ENCODE results near the gene RAP1GAP2.
"Not testable (repeated sequence)": the region's sequence is repeated elsewhere in the genome, so short reads cannot be mapped to it uniquely, and the experiment has no call there.

RAP1GAP2 gene

DNA sequence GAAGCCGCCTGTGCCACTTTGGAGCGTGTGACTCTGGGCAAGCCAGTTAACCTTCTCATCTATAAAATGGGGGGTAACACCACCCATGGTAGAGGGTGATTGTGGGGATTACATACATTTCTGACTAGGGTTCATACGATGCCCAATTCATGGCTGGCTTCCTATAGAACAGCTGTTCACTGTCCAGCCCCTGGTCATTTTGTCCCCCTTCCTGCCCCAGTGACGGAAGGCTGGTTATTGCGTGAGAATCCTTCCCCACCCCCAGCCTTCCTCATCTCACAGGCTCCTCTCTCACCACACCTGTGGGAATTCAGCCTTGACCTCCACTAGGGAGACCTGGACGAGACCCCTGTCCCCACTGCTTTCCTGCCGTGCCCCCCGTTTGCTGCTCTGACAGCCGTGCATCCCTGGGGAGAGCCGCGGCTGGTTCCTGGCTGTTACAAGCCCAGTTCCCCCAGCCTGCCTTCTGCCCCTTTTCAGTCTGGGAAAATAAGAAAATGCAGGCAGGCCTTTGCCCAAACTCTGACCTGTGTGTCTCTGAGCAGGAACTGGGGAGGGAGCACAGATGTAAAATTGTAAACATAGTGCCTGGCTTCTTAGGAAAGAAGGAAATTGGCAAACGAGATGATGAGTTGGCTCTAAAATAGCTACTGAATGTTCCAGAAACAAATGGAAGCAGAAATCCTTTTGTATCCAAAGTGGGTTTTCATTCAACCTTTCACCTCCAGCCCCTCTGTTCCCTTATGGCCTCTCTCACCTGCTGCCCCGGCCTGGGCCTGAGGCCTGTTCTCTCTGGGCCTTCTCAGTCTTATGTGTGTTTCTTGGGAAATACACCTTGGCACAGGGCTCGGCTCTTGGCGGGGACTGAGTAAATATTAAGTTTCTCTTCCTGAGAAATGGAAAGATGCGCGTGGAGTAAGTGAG lies 199.9 kb downstream of the RAP1GAP2 start:
- no peak for DNase-seq (ENCODE audit: low read depth, low spot score)

DNA sequence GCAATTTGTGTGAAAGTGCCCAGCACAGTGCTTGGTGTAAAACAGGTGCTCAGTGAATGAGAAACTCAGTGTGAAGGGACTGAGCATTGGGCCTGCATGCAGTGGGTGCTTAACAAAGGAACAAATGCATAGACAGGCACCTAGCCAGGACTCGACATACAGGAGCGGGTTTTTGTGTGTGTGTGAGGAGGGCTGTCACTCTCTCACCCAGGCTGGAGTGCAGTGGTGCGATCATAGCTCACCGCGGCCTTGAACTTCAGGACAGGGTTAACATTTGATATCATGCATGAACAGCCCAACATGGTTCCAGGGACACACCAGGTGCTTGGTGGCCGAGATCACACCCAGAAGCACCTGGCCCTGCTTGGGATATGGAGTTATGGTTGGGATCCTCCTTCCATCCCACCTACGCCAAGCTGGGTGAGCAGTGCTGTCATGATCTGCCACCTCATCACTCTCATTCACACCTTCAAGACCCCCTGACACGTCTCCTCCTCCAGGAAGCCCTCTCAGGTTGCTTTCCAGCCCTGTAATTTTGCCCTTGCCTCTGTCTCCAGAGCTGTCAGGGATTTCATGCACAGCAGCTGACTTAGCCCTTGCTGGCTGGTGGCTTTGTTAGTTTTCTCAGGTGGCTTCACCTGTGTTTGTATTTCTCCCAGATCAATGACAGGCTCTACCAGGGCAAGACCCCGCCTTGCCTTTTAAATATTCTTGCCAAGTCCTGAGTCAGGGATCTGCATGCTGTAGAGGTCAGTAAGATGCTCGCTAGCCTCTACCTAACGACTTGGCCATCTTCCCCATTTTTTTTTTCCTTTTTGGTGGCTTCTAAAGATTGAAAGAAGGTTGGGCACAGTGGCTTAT lies 200.8 kb downstream of the RAP1GAP2 start:
- DNase-seq (ENCODE audit: low read depth, low spot score), result no peak

DNA sequence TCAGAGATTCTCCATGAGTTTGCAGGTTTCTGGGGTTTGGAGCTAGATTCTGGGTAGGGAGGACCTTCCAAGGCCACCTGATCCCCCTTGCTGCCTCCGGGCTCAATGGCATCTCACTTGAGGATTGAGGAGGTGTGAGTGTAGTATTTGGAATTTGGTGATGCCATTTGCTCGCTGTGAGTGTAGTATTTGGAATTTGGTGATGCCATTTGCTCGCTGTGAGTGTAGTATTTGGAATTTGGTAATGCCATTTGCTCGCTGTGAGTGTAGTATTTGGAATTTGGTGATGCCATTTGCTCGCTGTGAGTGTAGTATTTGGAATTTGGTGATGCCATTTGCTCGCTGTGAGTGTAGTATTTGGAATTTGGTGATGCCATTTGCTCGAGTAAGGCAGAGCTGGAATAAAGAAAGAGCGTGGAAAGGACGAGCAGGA lies 202.2 kb downstream of the RAP1GAP2 start:
- not testable (repeated sequence) for DNase-seq (ENCODE audit: low read depth, low spot score)

DNA sequence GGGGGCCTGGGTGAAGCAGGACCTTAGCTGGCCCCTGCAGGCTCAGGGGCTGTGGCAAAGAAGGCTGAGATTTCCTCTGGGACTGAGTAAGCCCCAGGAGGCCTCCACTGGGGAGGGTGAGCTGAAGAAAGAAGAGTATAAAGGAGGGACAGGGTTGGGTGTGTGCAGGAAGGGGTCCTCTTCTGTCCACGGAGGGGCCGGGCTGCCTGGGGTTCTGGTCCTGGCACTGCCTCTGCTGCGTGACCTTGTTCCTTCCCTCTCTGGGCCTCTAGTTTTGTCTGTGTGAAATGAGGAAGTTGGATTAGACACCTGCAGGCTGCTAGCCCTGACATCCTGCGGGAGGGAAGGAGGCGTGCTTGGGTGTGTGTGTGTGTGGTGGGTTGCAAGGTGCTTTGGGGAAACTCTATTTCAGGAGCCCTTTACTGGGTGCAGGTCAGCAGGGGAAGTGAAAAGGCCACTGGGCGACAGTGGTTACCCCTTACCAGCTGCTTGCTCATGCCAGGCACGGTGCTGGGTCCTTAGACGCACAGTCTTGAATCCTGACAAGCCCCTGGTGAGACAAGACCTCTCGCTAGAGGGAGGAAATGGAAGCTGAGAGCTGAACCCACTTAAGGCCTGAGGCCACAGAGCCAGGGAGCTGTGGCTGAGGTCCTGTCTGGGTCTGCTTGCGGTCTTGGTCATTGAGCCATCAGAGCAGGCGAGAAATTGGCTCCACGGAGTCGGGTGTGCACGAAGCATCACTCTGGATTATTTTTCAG lies 206.5 kb downstream of the RAP1GAP2 start:
- DNase-seq (ENCODE audit: low read depth, low spot score), result no peak

DNA sequence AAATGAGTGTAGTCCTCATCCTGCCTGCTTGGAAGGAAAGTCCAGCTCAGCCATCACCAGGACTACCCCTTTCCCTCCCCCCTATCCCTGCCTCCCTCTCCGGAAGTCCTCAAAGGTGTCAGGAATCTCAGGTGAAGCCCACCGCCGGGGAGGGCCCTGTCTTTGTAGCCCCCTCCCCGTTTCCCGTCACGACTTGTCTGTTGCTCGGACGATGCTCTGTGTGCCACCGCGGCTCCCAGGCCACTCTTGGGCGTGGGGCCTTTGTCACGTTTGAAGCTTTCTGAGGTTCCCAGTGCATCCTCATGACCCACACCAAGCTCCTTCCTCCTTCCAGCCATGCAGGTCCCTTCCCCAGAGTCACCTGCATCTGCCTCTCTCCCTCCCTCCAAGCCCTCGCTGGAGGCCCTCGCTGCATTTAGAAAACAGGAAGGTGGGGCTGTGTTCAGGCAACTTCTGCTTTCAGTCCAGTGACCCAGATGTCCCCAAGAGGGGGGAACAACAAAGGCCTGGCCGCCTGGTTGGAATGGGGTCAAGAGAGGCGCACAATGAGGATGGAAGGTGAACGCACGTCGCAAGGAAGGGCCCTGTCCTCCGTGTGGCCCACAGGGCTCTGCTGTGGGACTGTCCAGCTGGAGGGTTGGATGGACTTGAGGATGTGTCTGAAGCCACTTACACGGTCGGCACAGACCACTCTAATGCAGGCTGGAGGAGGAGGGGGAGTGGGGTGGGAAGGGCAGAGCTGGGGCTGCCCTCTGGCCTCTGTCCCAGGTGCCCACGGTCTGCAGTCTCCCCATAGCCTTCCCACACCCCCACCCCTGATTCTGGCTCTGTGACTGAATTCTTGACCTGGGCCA lies 207.3 kb downstream of the RAP1GAP2 start:
- DNase-seq (ENCODE audit: low read depth, low spot score), result no peak

DNA sequence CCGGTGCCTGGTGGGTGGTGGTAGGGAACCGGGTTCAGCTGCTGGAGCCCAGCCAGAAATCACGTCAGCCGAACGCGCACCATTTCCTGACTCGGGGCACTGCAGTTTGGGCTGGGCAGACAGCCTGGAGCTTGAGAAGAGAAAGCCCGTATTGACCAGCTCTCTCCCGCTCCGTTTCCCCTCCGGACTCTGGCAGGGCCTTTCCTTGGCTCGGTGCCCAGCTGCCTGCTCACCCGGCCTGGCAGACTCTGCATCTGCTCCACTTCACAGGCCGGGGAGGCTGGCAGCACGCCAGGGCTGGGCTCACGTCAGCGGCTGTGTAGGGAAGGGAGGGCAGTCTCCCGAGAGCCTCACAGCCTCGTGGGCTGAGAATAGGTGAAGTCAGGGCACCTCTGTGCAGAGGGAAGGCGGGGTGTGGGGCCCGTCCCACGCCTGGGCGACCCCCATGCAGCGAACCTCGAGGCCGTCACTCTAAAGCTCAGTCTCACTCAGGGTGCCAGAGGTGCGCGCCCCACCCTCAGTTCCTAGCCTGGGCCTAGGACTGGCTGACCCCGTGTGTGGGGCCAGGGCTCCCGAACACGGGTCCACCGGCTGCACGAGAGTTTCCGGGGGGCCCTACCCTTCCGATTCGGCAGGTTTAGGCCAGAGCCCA lies 208.0 kb downstream of the RAP1GAP2 start:
- no peak for DNase-seq (ENCODE audit: low read depth, low spot score)

DNA sequence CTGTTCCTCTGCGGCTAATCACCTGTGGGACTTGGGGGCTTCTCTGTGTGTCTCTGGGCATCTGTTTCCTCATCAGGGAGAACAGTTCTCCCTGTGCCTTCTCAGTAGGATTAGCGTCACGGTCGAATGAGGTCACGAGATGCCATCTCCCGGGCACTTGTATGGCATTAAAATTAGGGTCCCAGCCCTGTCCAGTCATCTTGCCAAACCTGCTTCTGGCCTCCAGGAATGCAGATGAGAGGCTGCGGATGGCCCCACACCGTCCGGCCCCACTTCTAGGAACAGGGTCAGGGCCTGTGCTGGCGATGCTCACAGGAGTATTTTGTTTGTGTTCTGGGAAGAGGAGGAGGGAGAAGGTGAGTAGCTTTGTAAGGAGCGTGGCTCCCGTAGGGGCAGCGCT lies 208.7 kb downstream of the RAP1GAP2 start:
- peak; percentile 21 for DNase-seq (ENCODE audit: low read depth, low spot score)

DNA sequence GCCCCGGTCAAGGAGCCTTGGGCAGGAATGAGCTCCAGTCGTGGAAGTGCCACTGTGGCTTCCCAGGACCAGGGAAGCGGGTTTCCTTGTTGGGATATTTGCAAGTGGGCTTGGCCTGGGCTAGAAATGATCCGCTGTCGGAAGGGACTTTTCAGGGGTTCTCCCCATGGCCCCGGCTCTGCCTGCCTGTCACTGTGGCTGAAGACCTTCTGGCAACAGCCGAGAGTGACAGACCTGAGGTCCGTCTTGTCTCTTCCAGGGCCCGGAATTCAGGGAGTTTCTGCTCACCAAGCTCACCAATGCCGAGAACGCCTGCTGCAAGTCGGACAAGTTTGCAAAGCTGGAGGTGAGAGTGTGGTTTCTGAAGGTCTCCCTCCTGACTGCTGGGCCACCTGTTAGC lies 209.5 kb downstream of the RAP1GAP2 start:
- DNase-seq (ENCODE audit: low read depth, low spot score), result no peak

DNA sequence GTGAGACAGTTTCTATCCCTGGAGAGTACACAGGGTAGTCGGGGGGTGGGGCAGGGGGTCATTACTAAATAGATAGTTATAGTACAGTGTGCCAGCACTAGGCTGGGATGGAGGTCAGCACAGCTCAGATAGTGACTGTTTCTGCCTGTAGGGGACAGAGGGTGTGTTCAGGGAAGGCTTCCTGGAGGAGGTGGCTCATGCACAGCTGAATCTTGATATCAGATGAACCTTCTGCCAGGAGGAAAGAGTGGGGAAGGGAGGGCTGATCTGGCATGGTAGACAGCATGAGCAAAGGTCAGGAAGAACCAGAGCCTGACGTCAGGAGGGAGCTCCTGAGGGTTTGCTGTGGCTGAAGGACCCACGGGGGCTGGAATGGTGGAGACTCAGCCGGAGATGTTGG lies 210.6 kb downstream of the RAP1GAP2 start:
- DNase-seq (ENCODE audit: low read depth, low spot score), result no peak

DNA sequence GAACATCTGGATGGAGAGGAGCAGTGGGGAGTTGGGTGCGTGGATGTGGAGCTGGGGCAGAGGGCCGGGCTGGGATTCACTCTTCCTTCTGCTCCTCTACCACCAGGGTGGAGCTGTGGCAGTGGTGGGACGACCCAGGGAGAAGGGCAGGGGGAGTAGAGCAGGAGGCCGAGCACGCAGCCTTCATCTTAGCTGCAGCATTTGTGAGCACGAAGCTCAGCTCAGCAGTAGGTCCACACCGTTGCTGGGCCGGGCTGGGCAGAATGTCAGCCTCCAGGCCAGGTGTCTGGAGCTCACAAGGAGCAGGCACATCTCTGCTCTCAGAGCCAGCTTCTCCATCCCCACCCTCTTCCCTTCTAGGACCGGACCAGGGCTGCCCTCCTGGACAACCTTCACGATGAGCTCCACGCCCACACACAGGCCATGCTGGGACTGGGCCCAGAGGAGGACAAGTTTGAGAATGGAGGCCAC lies 211.4 kb downstream of the RAP1GAP2 start:
- no peak for DNase-seq (ENCODE audit: low read depth, low spot score)

DNA sequence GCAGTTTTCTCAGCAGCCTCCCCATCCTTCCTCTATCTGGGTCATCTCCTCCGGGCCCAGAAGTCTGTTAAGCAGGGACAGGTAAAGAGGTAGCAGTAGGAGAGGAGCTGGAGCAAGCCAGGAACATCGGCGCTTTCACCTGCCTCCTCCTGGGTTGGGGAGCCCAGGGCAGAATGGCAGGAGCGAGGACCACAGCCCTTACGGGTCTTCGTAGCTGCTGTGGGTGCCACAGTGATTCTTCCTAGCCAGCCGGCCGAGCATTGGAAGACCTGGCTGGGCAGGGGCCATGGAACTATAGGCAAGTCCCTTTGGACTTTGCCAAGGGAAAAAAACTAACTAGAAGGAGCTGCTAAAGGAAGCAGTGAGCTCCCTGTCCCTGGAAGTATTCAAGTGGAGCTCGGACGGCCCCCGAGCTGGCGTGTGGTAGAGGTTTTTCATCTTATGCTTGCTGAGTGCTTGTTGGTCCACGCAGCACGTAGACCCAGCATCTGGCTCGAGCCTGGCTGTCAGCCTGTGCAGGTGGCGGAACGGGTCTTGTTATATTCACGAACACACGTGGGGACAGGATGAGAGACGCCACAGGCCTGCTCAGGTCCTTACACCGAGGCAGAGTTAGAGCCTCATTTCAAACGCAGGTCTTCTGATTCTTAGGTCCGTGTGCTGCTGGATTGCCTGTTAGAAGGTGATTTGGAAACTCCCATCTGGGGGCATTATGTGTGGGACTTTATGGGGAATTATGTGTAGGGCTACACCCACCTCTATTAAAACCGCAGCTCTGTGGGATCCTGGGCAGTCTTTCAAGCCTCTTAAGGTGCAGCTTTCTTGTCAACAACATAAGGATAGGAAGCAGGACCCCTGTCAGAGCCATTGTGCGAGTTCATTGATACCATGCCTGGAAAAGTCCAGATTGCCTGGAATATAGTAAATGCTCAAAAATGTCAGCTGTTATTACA lies 212.4 kb downstream of the RAP1GAP2 start:
- no peak for DNase-seq (ENCODE audit: low read depth, low spot score)

DNA sequence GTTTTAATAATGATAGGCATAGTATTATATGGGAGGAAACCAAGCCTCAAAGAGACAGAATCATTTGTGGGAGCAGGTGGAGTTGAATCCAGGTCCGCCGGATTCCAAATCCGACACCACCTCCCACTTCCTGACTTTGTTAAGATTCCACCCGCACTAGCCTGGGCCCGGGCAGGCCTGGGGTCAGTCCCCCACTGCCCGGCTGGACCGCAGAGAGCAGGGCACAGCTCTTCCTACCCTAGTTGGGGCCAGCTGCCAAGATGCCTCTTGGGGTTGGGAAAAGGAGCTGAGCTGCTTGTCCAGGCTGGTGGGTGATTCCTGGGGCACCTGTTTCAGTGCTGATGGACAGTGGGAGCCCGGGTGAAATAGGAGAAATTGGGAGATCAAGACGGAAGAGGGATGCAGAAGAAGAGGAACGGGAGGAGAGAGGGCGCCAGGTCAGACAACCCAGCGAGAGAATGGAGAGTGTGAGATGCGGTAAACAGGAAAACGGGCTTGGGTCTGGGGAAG lies 213.2 kb downstream of the RAP1GAP2 start:
- no peak for DNase-seq (ENCODE audit: low read depth, low spot score)

DNA sequence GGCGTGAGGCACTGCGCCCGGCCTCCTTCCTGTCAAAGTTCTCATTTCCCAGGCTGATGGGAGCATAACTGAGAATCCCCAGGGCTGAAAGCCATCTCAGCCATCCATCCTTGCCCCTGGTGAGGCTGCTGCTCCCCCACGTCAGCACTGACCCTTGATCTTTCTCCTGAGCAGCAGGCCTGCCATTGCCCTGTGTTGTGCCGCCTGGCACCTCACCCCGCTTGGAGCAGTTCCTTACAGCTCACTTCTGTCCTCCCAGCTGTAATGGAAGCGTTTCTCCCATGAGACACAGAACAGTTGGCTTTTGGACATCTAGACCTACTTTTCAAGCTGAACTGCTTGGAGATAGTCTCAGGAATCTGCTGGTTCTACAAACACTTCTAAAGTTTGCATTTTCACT lies 215.7 kb downstream of the RAP1GAP2 start:
- no peak for DNase-seq (ENCODE audit: low read depth, low spot score)

DNA sequence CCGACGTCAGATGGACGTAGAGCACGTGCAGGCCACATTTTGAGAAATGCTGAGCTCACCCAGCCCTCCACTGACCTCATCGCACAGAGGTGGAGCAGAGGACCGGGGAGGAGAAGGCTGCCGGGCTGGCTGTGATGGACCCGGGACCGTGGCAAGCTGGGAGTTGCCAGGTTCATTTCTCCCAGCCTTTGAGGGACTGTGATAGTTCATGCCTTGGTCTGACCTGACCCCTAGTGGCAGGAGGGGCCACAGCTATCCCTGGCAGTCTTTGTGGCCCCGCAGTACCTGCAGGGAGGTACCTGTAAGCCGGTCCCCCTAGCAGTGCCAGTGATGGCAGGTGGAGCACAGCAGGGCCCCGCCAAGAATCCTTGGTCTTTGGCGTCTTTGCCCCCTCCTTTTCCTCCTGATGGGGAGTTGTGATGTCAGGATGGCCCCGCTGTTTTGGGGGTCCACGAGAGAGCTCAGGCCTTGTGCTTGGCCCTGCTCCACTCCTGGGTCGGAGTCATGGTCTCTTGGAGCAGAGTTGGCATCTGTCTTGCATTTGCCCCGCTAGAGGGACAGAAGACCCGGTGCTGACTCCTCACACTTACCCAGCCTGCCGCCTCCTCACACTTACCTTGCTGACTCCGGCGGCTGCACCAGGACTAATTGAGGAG lies 216.8 kb downstream of the RAP1GAP2 start:
- peak; percentile 83 for DNase-seq (ENCODE audit: low read depth, low spot score)

DNA sequence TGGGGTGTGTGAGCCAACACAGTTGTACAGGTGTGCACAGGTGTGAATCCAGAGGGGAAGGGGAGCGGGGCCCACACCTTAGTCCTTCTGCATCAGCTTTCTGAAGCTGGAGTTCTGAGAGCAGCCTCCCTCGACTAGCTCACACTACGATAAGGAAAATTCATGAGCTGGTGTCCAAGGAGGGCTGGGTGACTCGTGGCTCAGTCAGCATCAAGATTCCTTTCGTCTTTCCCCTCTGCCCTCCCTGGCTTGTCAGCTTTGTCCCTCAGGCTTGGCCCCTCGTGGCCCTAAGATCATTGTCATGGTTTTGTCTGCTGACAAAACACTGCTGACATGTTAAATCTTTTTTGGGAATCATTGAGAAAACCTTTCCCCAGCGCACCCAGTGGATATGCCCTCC lies 219.7 kb downstream of the RAP1GAP2 start:
- no peak for DNase-seq (ENCODE audit: low read depth, low spot score)

DNA sequence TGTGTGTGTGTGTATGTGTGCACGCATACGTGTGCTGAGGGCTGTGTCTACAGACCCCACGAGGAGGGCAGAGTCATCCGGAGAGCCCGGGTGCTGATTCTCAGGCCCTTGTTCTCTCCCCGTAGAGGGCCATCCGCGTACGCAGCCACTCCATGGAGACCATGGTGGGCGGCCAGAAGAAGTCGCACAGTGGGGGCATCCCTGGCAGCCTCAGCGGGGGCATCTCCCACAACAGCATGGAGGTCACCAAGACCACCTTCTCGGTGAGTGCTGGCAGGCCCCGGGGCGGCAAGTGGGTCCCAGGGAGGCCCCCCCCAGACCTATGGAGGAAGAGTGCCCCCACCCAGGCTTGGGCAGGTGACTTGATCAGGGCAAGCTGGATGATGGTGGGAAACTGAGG lies 221.7 kb downstream of the RAP1GAP2 start:
- no peak for DNase-seq (ENCODE audit: low read depth, low spot score)

DNA sequence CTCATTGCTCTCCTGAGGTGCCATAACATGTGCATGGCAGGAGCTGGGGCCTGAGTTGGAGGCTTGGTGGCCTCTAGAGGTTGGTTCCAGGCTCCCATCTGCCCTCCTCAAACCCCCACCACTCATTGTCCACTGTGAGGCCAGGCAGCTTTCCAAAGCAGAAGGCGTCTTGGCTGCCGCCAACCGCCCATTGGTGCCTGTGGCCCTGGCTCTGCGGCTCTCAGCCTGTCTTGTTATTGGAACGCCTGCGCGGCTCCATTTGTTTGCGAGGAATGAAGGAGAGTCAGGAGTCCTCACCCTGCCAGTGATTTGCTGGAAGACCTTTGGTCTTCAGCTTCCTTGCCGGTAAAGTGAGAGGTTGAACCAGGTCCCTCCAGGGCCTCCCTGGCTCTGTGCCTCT lies 223.5 kb downstream of the RAP1GAP2 start:
- DNase-seq (ENCODE audit: low read depth, low spot score), result no peak

DNA sequence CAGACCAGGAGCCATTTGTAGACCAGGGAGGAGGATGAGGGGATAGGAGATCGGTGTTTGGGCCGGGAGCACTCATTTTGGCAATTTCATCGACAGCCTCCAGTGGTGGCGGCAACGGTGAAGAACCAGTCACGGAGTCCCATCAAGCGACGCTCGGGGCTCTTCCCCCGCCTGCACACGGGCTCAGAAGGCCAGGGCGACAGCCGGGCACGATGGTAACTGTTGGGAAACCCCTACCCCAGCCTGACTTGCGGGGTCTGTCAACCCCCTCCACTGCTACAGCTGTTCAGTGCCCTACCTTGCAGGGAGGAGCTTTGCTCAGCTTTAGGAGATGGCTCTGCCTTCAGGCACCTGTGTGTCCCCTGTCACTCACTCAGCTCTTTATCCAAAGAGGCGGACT lies 224.1 kb downstream of the RAP1GAP2 start:
- no peak for DNase-seq (ENCODE audit: low read depth, low spot score)

All from ELF-1 (cell line).